ENCODE data around the gene IKBKG. TPM values are rescaled to one million over a fixed set of nuclear protein-coding genes. Genes with fewer than 3 reads are reported as not detected.
A peak's percentile ranks its signal among the peaks of the same experiment; 100 is the strongest.

Gene IKBKG
- total RNA-seq, 1 donor, result 17.1 TPM

- no peak overlapping the region for H3K4me3 ChIP-seq (ENCODE audit: low read depth, low read length)
- DNase-seq (ENCODE audit: low read depth), result no peak
- TF ChIP-seq CTCF (IDR thresholded peaks at IDR 0.05; ENCODE audit: insufficient read depth, low read length), result no peak
Observed at GRCh38 chrX:154525606-154526490, 21.6 kb upstream of the IKBKG start.

DNA sequence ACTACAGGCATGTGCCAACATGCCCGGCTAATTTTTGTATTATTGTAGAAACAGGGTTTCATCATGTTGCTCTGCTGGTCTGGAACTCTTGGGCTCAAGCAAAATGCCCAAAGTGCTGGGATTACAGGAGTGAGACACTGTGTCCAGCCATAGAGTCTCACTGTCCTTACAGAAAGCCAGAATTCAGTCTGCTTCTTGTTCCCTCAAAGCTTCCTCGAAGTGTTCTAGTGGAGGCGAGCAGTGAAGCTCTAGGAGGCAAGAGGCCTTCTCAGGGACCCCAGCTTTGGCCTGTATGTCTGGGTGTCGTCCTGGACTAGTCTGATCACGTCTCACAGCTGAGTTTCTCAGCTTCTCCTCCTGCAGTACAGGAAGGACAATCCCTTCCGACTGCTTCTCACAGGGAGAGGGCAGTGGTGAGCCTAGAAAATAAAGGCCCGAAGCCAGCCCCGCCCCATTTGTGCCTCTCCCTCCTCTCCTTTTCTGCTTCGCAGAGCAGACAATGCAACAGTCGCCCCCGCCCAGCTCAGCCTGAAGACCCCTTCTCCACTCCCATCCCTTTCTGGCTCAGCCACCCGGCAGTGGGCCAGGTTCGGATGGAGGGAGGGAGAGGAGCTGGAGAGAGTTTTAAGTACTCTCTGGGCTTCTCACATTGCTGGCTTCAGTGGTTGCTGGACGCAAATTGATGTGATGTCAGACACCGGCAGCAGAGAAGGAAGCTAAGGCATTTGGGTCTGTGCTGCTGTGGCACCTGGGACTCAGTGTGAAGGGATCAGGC lies 20.3 kb upstream of the IKBKG start:
- peak; percentile 88 for DNase-seq (ENCODE audit: low read depth)
- no peak overlapping the region for H3K4me3 ChIP-seq (ENCODE audit: low read depth, low read length)
- TF ChIP-seq CTCF (IDR thresholded peaks at IDR 0.05; ENCODE audit: insufficient read depth, low read length), result peak; percentile 58

DNA sequence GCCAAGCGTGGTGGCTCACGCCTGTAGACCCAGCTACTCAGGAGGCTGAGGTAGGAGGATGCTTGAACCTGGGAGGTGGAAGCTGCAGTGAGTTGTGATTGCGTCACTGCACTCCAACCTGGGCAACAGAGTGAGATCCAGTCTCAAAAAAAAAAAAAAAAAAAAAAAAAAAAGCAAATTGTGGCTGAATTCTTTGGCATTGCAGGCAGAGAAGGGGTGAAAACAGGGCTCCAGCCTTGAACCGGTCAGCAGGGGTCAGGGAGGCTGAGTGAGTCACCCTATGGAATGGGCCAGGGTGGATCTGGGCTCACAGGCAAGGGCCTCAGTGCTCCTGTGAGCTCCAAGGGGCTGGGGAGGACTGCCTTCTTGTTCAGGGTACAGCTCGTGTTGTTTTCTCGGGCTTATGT lies 18.2 kb upstream of the IKBKG start:
- DNase-seq (ENCODE audit: low read depth), result peak; percentile 68
- no peak for TF ChIP-seq CTCF (IDR thresholded peaks at IDR 0.05; ENCODE audit: insufficient read depth, low read length)
- H3K4me3 ChIP-seq (ENCODE audit: low read depth, low read length), result no peak overlapping the region

GRCh38 chrX:154530286-154530685 lies 17.1 kb upstream of the IKBKG start:
- no peak for TF ChIP-seq CTCF (IDR thresholded peaks at IDR 0.05; ENCODE audit: insufficient read depth, low read length)
- no peak for DNase-seq (ENCODE audit: low read depth)
- H3K4me3 ChIP-seq (ENCODE audit: low read depth, low read length), result no peak overlapping the region

DNA sequence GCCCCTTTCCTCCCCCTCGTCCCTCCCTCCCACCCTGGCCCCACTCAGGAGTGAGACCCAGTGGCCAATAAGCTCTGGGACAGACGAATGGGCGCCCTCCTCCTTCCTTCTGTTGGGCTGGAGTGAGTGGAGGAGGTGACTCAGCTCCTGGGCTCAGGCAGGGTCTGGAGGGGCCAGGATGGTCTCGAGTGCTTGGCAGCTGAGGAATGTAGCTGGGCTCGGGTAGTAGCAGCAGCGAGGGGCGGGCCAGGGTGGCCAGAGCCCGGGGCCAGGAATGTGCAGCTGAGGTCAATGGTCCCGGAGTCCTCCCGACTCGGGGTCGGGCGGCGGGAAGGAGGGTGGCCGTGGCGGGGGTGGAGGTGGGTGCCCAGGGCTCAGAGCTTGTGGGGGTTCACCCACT lies 15.8 kb upstream of the IKBKG start:
- H3K4me3 ChIP-seq (ENCODE audit: low read depth, low read length), result no peak overlapping the region
- peak; percentile 67 for DNase-seq (ENCODE audit: low read depth)
- TF ChIP-seq CTCF (IDR thresholded peaks at IDR 0.05; ENCODE audit: insufficient read depth, low read length), result no peak

DNA sequence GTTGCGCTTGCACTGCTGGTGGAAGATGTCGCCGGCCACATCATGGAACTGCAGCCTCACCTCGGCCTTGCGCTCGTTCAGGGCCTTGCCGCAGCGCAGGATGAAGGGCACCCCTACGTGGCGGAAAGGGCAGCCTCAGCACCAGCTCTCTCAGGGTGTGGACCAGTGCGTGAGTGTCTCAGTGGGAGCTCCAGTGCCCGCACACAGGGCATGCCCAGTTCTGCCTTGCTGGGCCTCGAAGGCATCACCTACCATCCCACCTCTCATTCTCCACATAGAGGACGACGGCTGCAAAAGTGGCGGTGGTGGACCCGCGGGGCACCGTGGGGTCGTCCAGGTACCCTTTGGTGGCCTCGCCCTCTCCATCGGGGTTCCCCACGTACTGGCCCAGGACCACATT lies 14.7 kb upstream of the IKBKG start:
- no peak for DNase-seq (ENCODE audit: low read depth)
- TF ChIP-seq CTCF (IDR thresholded peaks at IDR 0.05; ENCODE audit: insufficient read depth, low read length), result no peak
- H3K4me3 ChIP-seq (ENCODE audit: low read depth, low read length), result no peak overlapping the region
